Breast epithelium (tissue), 4 donors: Measurements from ENCODE around the gene NCOA5. TPM values are rescaled to one million over a fixed set of nuclear protein-coding genes. Genes with fewer than 3 reads are reported as not detected.
A peak's percentile ranks its signal among the peaks of the same experiment; 100 is the strongest.

ENCODE experiments used
- DNase-seq, 2 donors: peaks; one replicate each; pipeline ENCODE4 v3.0.0-alpha.2; 2019; ENCODE audit warnings: low spot score in 2 of 2
- H3K27ac ChIP-seq, 2 donors: fragments of 200-600 bp; sonication (generic) in 1 of 2; one replicate each; pipeline ENCODE4 v1.5.1; 2016 to 2019; ENCODE audit warnings: mild to moderate bottlenecking in 1 of 2
- H3K27me3 ChIP-seq, 2 donors: fragments of 200-600 bp; sonication (generic) in 1 of 2; one replicate each; pipeline versions ENCODE4 v1.5.1 to v1.6.0; 2017 to 2019; ENCODE audit warnings: control low read depth in 1 of 2, mild to moderate bottlenecking in 1 of 2
- H3K36me3 ChIP-seq: fragments of 200-600 bp; one replicate; pipeline ENCODE4 v1.5.1; 2019
- H3K4me1 ChIP-seq, 2 donors: fragments of 200-600 bp; sonication (generic); one replicate each; pipeline ENCODE4 v1.5.1; 2016 to 2019; ENCODE audit warnings: control low read depth in 1 of 2
- H3K4me3 ChIP-seq, 3 donors: fragments of 200-600 bp; sonication (generic); 1 replicate in 2 of 3; 2 replicates in 1 of 3; pipeline ENCODE4 v1.5.1; 2016 to 2019; ENCODE audit warnings: mild to moderate bottlenecking in 3 of 3, moderate library complexity in 2 of 3
- H3K9me3 ChIP-seq, 2 donors: fragments of 200-600 bp; sonication (generic) in 1 of 2; one replicate each; pipeline ENCODE4 v1.5.1; 2016 to 2019; ENCODE audit warnings: control low read depth in 1 of 2
- POLR2A ChIP-seq: fragments of 450-650 bp; IDR thresholded peaks from one replicate; pipeline ENCODE4 v1.6.1; 2016; ENCODE audit warnings: antibody characterized with exemption, mild to moderate bottlenecking, moderate library complexity
- POLR2AphosphoS5 ChIP-seq, 3 donors: sonication (generic); formaldehyde crosslinking; IDR thresholded peaks; one replicate each; pipeline ENCODE4 v1.6.1; 2017; ENCODE audit warnings: antibody characterized with exemption in 3 of 3
- intact Hi-C: fragments of 100-400 bp; cut with DNase I; formaldehyde crosslinking; loops from one replicate; pipeline ENCODE4 v1.15.1; 2023; ENCODE audit warnings: low total_unique reads
- total RNA-seq, 3 donors: library from RNA; depleted of rRNA; stranded (reverse); fragments of >200 nt; gene quantifications; one replicate each; pipeline ENCODE4 v1.1.0, GENCODE V29; 2016
- TF ChIP-seq, protein P1 (sequence below), 3 donors: fragments of 450-650 bp; IDR thresholded peaks; one replicate each; pipeline ENCODE4 v1.5.1; 2016 to 2017; ENCODE audit warnings: antibody characterized with exemption in 3 of 3, mild to moderate bottlenecking in 3 of 3, moderate library complexity in 3 of 3

NCOA5 gene
- total RNA-seq, 3 donors from 2014 or later, result 30.1 to 59.7 (median 36.1) TPM

DNA sequence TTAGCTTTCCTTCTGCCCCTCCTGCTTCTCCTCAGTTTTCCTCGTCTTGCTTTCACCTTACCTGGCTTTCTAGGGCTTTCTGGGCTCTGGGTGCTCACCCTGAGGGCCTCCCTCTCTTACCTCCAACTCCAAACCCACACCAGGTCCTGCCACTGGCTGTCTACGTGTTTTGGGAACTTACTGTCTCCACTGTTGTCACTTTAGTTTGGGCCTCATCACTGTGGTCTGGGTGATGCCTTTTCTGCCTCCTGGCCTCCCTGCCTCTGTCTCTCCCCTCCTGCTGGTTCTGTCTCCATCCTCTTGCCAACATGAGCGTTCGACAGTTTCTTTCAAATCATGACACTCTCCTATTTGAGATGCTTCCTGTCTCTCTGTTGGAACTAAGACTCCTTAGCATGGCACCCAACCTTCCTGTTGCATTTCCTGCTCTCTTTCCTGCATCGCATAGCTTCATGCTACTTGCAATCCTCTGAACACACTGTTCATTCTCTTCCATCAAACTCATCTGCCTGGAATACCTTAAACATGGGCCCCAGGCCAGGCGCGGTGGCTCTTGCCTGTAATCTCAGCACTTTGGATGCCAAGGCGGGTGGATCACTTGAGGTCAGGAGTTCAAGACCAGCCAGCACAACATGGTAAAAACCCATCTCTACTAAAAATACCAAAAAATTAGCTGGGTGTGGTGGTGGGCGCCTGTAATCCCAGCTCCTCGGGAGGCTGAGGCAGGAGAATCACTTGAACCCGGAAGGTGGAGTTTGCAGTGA is 33.9 kb upstream of the NCOA5 start:
- TF ChIP-seq, protein P1, sequence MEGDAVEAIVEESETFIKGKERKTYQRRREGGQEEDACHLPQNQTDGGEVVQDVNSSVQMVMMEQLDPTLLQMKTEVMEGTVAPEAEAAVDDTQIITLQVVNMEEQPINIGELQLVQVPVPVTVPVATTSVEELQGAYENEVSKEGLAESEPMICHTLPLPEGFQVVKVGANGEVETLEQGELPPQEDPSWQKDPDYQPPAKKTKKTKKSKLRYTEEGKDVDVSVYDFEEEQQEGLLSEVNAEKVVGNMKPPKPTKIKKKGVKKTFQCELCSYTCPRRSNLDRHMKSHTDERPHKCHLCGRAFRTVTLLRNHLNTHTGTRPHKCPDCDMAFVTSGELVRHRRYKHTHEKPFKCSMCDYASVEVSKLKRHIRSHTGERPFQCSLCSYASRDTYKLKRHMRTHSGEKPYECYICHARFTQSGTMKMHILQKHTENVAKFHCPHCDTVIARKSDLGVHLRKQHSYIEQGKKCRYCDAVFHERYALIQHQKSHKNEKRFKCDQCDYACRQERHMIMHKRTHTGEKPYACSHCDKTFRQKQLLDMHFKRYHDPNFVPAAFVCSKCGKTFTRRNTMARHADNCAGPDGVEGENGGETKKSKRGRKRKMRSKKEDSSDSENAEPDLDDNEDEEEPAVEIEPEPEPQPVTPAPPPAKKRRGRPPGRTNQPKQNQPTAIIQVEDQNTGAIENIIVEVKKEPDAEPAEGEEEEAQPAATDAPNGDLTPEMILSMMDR (IDR thresholded peaks at IDR 0.05), result no peak
- Histone ChIP-seq H3K36me3 (no peaks in the 10 kb centered on the region), H3K27me3 (no peaks in the 10 kb centered on the region), H3K27ac (no peak overlapping the region), H3K4me3 (no peak overlapping the region), H3K4me1 (peaks cover 0 to 4% of the 10 kb centered on the region in 2 donors), H3K9me3 (no peaks in the 10 kb centered on the region)
- intact Hi-C loops, result no loop called here
- no peak for DNase-seq

DNA sequence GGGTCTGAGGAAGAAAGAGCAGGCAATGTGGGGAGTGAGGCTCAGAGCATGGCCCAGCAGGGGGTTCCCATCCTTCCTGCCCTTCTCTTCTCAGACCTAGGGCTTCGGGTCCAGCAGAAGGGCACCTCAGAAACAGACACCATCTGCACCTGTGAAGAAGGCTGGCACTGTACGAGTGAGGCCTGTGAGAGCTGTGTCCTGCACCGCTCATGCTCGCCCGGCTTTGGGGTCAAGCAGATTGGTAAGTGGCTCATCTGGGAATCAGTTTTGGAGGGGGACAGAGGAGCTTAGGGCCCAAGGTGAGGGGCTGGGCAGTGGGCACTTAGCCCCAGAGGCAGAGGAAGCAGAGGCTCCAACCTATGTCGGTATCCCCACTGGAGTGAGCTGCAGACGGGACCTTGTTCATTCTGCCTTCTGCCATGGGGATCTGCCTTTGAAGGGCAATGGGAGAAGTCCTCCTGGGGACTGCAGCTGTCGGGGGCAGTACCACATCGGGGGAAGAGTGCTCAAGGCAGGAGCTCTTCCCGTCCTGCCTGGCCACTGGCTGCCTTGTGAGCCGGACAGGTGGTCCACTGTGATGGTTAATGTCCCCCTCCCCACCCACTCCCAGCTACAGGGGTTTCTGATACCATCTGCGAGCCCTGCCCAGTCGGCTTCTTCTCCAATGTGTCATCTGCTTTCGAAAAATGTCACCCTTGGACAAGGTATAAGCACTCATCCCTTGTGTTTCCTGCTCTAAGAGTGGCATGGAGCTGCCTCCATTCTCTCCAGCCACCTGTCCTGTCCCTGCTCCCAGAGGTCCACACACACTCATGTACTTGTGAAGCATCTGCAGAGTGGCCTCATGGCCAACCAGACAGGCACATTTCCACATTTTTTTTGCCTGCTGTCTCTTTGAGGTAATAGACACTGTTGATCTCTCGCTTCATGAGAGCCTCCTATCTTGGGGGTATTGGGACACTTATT is 33.0 kb upstream of the NCOA5 start:
- no peaks in the 10 kb centered on the region for H3K9me3 ChIP-seq
- H3K36me3 ChIP-seq, result no peaks in the 10 kb centered on the region
- peaks cover 0 to 4% of the 10 kb centered on the region in 2 donors for H3K4me1 ChIP-seq
- no peak overlapping the region for H3K4me3 ChIP-seq
- DNase-seq, result no peak
- H3K27me3 ChIP-seq, result no peaks in the 10 kb centered on the region
- no peak overlapping the region for H3K27ac ChIP-seq
- intact Hi-C loops, result no loop called here
- TF ChIP-seq, protein P1 (IDR thresholded peaks at IDR 0.05), result no peak
- TF ChIP-seq POLR2A (no peak), POLR2AphosphoS5 (IDR thresholded peaks at IDR 0.05) (no peak)

DNA sequence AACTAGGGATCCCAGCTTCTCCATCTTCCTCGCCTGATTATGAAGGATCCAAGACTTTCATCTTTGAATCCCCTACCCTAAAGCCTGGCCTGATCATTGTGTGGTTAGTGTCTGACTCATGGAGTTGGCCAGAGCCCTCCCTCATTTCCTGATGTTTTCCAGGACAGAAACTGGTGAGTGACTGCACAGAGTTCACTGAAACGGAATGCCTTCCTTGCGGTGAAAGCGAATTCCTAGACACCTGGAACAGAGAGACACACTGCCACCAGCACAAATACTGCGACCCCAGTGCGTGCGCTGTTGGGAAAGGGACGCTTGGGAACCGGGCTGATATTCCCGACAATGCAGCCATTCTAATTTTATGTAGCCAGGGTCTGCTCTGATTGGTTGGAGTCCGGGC is 32.3 kb upstream of the NCOA5 start:
- H3K4me1 ChIP-seq, result peaks cover 0 to 4% of the 10 kb centered on the region in 2 donors
- no peak overlapping the region for H3K4me3 ChIP-seq
- no peak overlapping the region for H3K27ac ChIP-seq
- H3K36me3 ChIP-seq, result no peaks in the 10 kb centered on the region
- TF ChIP-seq POLR2A, result no peak
- TF ChIP-seq, protein P1 (IDR thresholded peaks at IDR 0.05), result no peak
- TF ChIP-seq POLR2AphosphoS5 (IDR thresholded peaks at IDR 0.05), result no peak
- no peak for DNase-seq
- H3K9me3 ChIP-seq, result no peaks in the 10 kb centered on the region
- H3K27me3 ChIP-seq, result no peaks in the 10 kb centered on the region
- intact Hi-C loops, result no loop called here

DNA sequence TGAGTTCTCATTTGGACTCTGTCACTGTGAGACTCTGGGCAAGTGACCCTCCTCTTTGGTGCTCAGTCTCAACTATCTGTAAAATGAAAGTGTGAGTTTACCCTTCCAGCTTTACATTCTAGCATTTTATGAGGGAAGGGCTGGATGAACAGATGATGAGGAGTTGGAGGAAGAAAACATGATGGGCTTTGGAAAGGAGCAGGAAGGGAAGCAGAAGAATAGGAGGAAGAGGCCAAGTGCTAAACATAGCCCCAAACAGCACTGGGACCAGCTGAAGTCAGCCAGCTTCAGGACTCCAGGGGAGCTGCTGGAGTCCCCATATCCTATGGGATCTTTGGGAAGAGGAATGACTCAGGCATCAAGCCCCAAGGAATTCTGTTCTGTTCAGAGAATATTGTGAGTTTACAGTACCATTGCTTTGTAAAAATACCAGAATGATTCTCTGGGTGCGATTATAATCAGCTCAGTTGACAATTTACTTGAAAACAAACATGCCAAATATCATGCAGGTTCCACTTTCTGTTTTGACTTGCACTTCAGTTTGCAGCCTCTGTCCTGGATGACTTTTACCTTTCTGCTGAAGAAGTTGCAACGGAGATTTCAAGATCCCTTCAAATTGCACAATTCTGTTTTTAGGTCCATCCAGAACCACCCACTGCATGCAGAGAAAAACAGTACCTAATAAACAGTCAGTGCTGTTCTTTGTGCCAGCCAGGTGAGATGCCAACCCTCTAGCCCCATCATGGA is 31.6 kb upstream of the NCOA5 start:
- Histone ChIP-seq H3K36me3 (no peaks in the 10 kb centered on the region), H3K27ac (peak overlapping the region in 1 of 2 donors; percentile 12)
- DNase-seq, result no peak

More for the DNA sequence above, 31.6 kb upstream of the NCOA5 start:
- no peaks in the 10 kb centered on the region for H3K9me3 ChIP-seq
- H3K4me1 ChIP-seq, result peaks cover 0 to 4% of the 10 kb centered on the region in 2 donors
- intact Hi-C loops, result no loop called here
- no peaks in the 10 kb centered on the region for H3K27me3 ChIP-seq
- TF ChIP-seq, protein P1 (IDR thresholded peaks at IDR 0.05), result no peak
- TF ChIP-seq POLR2A (no peak), POLR2AphosphoS5 (IDR thresholded peaks at IDR 0.05) (no peak)
- no peak overlapping the region for H3K4me3 ChIP-seq
